HL-60 (cell line): ENCODE data around the gene ZNF521.
A peak's percentile ranks its signal among the peaks of the same experiment; 100 is the strongest.

ENCODE experiments used
- DNase-seq, 2 experiments: peaks; one replicate each; pipeline ENCODE4 v3.0.0-alpha.2; 2010 to 2020; ENCODE audit warnings: low read depth in 1 of 2, low spot score in 1 of 2
- H3K27ac ChIP-seq: fragments of 250-450 bp; sonication (Bioruptor Pico); replicated peaks from 2 replicates; pipeline ENCODE4 v1.5.1; 2020; ENCODE audit warnings: mild to moderate bottlenecking, moderate library complexity
- H3K27me3 ChIP-seq: fragments of 250-450 bp; sonication (Bioruptor Pico); 2 replicates; pipeline ENCODE4 v1.5.1; 2021; ENCODE audit warnings: mild to moderate bottlenecking, moderate library complexity; ENCODE audit not compliant: insufficient read depth, poor library complexity, severe bottlenecking
- H3K4me3 ChIP-seq: replicated peaks from 2 replicates; pipeline ENCODE4 v1.5.1; 2011; ENCODE audit warnings: mild to moderate bottlenecking, control low read depth, low read length; ENCODE audit not compliant: insufficient read depth
- CTCF ChIP-seq: IDR thresholded peaks from one replicate; pipeline ENCODE4 v1.5.1; 2011; ENCODE audit warnings: low read length, control low read depth, inconsistent platforms; ENCODE audit not compliant: insufficient read depth
- GABPA ChIP-seq: IDR thresholded peaks from 2 replicates; pipeline ENCODE4 v1.6.1; 2012; ENCODE audit warnings: low read depth
- POLR2AphosphoS5 ChIP-seq: IDR thresholded peaks from 2 replicates; pipeline ENCODE4 v1.6.1; 2012; ENCODE audit warnings: low read depth
- REST ChIP-seq: IDR thresholded peaks from 2 replicates; pipeline ENCODE4 v1.6.1; 2012; ENCODE audit warnings: low read depth; ENCODE audit not compliant: insufficient replicate concordance
- SPI1 ChIP-seq: IDR thresholded peaks from 2 replicates; pipeline ENCODE4 v1.6.1; 2012; ENCODE audit warnings: low read depth, mild to moderate bottlenecking, borderline replicate concordance

The ZNF521 gene

GRCh38 chr18:25352629-25353005, 651 bp upstream of the ZNF521 start:
- H3K4me3 ChIP-seq = no peak overlapping the region

GRCh38 chr18:25351280-25351775, 638 bp downstream of the ZNF521 start:
- H3K27me3 ChIP-seq = peaks cover 72% of the 10 kb centered on the region
- H3K27ac ChIP-seq = no peak overlapping the region
- peak overlapping the region; percentile 53; the same call in 1 of the 2 replicates for H3K4me3 ChIP-seq
- TF ChIP-seq GABPA = no peak
- TF ChIP-seq POLR2AphosphoS5 = no peak
- no peak for TF ChIP-seq REST
- no peak for TF ChIP-seq SPI1
- no peak for TF ChIP-seq CTCF
- no peak for DNase-seq

More at GRCh38 chr18:25352629-25353005, 651 bp upstream of the ZNF521 start:
- no peak for DNase-seq
- Histone ChIP-seq H3K27me3 (peaks cover 59% of the 10 kb centered on the region), H3K27ac (no peak overlapping the region)
- no peak for TF ChIP-seq REST
- no peak for TF ChIP-seq SPI1
- no peak for TF ChIP-seq GABPA
- TF ChIP-seq CTCF = no peak
- TF ChIP-seq POLR2AphosphoS5 = no peak

GRCh38 chr18:25350489-25351251, 1.3 kb downstream of the ZNF521 start:
- Histone ChIP-seq H3K4me3 (0 out of 2 replicates have a peak overlapping the region, but pooled peaks have one; percentile 3), H3K27ac (no peak overlapping the region), H3K27me3 (peaks cover 76% of the 10 kb centered on the region)
- DNase-seq = no peak
- TF ChIP-seq SPI1 (no peak), GABPA (no peak), POLR2AphosphoS5 (no peak), REST (no peak), CTCF (no peak)
